Anterior cingulate cortex (tissue), 58 donors: ENCODE results near the gene ZNF469.
"Not testable (repeated sequence)": the region's sequence is repeated elsewhere in the genome, so short reads cannot be mapped to it uniquely, and the experiment has no call there.

Experiments used
- DNase-seq, 58 donors: peaks; one replicate each; lab custom pipeline; 2025; lab: John Stamatoyannopoulos, UW

Gene ZNF469

DNA sequence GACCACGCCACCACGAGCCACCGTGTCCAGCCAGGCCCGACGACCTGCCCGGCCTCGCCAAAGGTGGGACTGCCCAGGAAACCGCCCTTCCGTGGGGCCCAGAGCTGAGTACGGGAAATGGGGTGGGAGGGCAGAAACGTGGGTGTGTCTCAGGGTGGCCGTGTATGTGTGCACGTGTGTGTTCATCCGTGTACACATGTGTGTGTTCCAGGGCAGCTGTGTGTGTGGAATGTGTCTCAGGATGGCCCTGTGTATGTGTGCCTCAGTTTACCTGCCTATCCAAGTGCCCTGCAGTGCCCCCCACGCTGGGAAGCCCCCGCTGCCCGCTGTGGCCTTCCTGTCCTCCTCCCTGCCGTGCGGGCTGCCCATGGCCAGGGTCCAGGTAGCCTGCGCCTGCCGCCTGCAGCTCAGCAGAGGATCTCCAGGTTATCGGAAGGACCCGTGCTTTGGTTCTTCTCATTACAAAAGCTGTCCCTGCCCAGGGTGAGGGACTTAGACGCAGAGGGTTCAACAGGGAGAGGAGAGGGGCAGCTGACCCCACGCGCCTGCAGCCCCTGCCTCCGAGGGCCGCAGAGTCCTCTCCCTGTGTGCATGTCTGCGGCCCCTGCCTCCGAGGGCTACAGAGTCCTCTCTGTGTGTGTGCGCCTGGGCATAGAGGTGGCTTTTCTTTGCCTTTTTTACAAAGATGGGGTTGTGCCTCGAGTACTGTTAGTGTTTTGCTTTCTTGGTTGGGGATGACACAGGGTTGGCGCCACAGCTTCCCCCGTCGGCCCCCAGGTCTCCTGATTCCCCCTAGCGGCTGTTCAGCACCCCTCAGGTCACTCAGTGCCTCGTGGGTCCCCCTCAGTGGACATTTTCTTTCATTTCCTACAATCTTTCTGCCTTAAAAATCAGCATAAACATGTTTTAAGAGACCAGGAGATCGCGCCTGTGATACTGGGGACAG is 23.6 kb downstream of the ZNF469 start:
- no peak for DNase-seq

DNA sequence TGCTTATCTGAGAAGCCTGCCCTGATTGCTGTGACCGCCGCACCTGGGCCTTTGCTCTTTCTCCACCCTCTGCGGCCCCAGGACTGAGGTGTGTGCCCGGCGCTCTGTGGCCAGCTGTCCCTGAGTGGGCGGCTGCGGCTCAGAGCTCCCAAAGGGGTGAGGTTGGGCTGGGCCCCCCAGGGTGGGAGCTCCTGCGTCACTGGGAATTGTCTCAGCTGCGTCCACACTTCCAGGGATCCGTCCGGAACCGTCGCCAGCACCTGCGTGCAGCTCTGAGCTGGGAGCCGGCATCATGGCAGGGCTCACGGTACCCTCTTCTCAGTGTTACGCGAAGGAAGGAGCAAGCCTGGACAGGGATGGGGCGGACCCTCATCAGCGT is 24.3 kb downstream of the ZNF469 start:
- DNase-seq: no peak

DNA sequence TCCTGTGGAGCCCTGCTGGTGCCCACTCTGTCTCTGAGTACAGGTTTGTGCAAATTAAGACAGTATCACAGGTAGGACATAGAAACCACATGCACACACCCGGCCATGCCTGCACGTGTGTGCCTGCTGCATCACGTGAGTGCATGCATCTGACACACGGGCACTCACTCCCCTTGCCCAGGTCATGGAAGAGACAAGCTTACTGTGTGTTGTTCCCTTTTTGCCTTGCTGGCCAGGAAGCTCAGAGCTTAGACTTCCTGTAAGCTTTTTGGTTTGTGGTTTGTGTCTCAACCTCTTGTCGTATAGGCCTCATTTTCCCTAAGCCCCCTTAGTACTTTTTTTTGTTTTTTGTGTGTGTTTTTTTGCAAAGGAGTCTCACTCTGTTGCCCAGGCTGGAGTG is 25.0 kb downstream of the ZNF469 start:
- no peak for DNase-seq

DNA sequence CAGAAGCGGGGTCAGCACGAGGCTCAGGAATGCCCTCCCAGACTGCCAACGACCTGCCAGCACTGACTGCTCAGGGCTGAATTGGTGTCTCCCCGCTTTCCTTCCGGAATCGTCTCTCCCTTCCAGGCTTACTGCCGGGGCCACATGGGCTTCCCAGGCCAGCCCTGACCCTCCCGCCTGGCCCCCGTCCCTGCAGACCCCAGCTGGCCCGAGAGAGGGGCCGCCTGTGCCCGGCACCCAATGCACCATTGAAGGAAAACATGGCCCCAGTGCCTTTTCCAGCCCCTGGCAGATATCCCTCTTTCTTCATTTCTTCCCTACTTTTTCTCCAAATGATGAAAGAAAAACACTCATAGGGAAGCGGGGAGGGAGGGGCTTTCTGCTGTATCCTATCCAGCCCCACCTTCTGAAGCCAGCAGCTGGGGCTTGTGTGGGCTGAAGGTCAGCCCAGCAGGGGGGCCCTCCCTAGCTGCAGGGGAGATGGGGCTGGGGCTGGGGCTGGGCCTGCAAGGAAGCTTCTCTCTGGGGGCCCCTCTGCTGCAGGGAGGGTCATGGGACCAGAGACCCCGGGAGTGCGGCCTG is 25.9 kb downstream of the ZNF469 start:
- no peak for DNase-seq

DNA sequence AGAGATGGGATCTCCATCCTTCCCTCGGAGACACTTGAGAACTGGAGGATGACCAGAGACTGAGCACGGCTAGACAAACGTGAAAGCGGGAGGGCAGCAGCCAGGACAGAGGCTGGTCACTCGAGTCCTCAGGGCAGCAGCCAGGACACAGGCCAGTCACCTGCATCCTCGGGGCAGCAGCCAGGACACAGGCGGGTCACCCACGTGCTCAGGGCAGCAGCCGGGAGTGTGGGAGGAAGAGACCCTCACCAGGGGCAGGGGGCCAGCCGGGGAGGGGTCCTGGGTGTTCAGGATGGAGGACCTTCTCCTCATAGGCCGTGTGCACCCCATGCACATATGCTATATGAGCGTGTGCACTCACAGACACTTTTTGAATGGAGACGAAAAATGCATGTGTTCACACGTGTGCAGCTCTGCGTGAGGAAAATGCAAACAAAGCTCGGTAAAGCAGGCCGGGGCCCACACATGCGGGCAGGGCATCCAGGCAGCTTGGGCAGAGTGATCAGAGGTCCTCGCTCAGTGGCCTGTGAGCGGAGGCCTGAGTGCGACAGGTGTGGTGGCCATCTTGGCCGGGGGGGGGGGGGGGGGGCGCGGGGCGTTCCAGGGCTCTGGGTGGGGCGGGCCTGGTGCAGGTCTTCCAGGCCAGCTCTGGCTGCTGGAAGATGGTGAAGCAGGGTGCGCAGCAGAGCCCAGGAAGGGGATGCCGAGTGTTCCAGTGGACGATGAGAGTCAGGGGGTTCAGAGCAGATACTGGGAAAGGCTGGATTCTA is 26.7 kb downstream of the ZNF469 start:
- no peak for DNase-seq

DNA sequence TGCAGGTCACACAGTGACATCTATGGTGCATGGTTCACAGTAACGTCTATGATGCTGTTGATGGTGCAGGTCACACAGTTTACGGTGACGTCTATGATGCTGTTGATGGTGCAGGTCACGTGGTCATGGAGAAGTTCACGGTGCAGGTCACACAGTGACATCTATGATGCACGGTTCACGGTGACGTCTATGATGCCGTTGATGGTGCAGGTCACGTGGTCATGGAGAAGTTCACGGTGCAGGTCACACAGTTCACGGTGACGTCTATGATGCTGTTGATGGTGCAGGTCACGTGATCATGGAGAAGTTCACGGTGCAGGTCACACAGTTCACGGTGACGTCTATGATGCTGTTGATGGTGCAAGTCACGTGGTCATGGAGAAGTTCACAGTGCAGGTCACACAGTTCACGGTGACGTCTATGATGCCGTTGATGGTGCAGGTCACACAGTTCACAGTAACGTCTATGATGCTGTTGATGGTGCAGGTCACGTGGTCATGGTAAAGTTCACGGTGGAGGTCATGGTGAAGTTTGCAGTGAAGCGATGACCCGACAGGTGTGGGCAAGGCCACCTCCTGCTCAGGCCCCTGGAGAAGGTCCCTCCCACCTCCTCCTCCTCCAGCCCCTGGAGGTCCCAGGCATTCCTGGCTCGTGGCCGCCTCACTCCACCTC is 27.7 kb downstream of the ZNF469 start:
- DNase-seq: not testable (repeated sequence)

DNA sequence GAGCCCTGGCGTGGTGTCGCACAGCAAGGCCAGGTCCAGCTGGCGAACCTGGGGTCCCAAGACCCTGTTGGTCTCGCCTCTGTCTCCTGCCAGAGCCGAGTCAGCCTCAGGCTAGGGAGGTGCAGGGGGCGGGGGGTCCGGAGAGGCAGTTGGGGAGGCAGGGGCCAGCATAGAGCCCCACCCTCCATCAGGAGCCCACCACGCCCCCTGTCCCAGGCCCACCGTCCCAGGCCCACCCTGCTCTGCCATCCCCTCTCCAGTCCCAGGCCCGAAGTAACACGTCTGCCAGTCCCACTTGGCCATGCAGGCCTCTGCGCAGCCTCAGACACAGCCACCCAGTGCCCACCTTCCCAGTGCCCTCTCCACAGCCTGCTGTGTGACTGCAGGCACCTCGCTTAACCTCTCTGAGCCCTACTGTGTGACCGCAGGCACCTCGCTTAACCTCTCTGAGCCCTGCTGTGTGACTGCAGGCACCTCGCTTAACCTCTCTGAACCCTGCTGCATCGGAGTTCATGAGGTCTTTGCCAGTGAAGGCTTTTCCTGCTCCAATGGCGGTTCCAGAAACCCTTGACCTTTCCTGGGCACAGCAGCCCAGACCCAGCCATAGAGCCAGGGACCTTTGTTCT is 29.3 kb downstream of the ZNF469 start:
- no peak for DNase-seq

DNA sequence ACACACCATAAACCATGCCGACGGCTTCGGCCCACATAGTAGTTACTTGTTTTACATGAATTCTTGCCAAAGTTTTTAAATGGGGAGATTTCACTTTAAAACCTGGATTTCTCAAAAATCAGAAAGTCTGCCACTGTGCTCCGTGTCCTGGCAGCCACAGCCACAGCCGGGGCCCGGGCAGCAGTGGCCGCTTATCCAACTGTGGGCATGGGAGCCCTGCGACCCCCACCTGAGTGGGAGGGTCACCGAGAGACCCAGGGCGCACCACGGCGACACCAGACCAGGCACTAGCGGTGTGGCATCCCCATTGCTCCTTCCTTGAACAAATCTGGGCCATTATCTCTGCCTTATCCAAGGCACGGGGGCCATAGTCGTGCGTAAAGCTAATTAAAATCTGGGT is 30.0 kb downstream of the ZNF469 start:
- DNase-seq: no peak

DNA sequence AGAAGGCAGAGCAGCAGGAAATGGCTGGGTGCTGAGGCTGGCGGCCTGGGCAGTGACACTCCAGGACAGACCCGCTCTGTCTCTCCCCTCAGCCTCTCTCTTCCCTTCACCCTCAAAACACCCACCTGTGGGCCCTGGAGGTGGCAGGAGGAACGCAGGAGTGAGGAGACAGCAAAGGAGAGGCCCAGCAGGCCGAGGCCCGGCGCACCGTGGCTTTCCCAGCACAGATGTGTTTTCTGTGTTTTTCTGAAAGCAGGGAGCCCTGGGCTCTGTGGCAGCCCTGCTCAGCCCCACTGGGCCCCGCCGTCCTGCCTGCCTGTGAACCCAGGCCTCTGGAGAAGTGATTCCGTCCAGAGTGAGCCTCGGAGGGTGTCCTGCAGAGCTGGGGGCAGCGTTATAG is 30.5 kb downstream of the ZNF469 start:
- no peak for DNase-seq

DNA sequence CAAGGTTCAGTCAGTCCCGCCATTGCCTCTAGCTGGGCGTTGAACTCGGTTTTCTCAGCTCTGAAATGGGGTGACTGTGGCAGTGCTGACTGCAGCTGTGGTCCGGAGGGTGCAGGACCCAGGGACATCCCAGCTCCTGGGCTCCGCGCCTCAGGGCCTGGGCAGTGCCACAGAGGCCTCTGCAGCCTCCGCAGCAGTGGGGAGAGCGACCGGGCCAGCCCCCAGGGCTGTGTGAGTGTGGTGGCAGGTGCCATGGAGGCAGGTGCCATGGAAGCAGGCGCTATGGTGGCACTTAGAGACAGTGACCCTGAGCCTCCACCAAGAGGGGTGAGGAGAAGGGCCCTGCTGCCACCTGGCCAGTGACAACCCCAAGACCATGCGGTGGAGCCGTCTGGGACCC is 30.9 kb downstream of the ZNF469 start:
- DNase-seq: no peak

DNA sequence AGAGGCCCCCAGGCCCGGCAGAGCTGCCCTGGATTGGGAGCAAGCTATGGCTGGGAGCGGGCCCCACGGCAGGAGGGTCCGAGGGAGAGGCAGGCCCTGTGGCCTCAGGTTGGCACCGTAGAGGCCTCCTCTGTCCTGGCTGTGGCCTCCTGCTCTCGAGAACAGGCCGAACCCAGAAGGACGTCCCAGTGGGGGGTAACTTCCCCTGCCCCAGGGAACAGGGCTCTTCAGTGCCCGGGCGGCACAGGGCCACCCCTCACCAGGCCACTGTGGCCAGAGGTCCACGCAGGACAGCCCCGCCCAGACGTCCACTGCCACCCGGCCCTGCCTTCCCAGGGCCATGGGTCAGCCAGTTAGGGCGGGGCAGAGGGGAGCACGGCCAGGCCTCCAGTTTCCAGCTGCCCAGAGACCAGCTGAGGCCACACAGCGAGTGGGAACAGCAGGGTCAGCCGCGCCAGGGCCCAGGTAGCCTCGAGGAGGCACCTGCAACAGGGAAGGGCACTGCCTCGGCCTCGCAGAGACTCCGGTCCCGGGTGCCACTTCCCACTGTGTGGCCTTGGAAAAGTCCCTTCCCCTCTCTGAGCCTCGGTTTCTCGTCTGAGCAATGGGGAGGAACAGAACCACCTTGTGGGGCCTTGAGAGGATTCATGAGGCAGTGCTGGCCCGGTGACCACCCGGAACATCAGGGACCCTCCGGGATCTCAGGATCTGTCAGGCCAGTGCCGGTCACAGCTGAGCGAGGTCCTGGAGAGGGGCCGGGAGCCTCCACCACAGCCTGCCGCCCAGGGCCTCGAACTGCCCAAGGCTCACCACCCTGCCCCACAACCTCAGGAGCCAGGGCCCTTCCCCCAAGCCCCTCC is 32.0 kb downstream of the ZNF469 start:
- DNase-seq: no peak

DNA sequence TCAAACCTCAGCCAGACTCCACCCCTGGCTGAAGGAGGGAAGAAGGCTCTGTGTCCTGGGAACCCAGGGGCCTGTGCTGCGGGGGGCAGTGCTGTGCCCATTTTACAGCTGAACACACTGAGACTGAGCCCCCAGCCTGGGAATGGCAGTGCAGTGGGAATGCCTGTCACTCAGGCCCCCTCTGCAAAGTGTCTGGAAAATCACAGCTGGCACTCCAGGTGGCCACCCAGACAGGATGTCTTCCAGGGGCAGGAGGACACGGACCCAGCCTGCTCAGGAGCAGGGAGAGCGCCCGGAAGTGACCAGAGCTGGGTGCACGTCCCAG is 32.6 kb downstream of the ZNF469 start:
- no peak for DNase-seq

DNA sequence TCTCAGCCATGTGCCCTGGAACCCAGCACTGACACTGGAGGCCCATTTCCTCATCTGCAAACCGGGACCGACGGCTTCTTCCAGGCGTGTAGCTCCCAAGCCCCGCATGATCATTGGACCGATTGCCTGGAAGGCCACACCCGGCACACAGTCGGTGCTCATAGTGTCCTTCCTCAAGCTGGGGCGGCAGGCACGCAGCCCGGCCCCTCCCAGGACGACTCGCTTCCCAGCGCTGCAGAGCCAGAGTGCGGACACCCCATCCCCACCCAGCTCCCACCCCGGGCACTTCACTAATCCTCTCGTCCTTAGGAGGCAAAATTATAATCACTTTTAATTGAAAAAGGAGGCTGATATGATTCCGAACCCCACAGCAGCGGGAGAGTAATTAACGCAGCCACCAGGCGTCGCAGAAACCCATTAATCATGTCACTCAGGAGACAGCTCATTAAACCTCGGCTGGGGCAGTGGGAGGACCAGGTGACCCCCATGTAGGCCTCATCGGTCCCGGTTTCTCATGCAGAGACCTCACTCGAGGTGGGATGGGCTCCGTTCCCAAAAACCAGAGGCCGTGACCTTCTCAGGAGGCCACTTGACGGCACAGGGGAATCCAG is 33.1 kb downstream of the ZNF469 start:
- no peak for DNase-seq

DNA sequence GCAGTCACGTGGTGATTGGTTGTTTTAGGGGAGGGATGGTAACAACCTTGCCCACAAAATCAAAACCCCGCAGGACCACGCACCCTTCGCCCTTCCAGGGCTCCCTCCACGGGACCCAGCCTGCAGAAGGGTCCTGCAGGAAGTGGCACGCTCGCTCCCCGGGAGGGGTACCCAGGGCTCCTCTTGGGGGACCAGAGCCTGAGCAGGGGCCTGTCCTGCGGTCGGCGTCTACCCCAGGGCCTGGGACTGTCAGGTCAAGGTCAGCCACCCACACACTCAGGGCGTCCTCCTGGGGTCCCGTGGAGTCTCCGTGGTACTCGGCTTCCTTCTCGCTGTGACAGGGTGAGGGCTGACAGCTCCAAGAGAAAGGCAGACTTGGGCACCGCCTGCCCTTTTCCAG is 33.9 kb downstream of the ZNF469 start:
- DNase-seq: no peak

DNA sequence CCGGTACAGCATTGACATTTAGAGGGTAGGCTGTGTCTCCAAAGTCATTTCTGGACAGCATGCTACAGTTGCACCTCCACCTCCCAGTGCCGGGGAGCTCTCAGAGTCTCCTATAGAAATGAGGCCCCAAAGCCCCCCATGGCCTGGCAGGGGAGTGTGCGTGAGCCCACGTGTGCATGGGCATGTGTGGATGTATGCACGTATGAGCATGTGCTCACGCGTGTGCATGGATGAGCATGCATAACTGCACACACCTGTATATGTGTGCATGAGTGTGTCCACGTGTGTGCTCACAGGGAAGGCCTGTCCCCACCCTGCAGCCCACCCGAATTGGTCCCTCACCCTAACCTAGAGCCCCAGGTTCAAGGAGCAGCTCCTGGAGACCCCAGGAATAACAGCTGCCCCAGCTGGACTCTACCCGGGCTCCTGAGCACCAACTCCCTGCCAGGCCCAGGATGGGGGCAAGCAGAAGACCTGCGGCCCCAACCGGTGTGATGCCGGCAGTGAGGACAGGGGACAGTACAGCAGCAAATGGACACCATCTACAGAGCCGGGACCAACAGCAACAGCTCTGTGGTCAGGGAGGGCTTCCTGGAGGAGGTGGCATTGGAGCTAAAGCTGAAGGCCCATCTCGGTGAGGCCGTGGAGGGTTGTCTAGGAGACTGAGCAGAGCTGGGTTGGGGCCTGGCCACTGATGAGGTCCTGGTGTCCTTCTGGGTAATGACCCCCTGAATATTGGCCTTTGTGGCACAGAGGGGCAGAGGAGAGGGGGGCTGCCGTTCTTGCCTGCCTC is 35.1 kb downstream of the ZNF469 start:
- no peak for DNase-seq

DNA sequence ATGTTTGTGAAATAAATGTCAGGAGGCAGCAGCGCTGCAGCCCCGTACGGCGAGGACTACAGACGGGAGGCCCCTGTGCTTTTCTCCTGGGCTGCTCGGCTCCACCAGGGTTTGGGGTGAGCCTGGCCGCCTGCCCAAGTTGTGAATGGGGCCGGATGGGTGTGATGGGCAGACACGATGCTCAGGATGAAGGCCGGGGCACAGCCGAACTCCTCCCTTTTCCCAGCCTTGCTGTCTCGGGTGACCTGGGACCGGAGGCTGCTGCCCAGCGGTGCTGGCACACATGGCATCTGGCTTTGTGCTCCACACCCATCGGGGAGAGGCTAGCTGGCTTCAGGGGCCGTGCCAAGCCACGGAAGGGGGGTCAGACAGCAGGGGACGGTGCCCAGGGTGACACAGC is 36.1 kb downstream of the ZNF469 start:
- no peak for DNase-seq

DNA sequence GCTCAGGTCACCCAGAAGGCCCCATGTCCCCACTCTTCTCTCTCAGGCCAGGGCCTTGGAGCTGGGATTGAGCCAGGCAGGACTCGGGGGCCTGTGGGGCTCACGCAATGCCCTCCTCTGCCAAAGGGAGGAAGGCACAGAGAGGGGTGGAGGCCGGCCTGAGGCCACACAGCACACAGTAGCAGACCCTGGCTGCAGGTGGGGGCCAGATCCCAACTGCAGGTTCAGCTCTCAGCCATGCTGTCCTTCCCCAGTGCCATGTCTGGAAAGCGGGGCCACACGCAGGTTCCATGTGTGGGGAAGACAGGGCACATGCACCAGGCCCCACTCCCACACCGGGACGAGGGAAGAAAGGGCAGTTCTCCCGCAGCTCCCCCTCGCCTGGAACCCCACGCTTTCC is 37.0 kb downstream of the ZNF469 start:
- no peak for DNase-seq

DNA sequence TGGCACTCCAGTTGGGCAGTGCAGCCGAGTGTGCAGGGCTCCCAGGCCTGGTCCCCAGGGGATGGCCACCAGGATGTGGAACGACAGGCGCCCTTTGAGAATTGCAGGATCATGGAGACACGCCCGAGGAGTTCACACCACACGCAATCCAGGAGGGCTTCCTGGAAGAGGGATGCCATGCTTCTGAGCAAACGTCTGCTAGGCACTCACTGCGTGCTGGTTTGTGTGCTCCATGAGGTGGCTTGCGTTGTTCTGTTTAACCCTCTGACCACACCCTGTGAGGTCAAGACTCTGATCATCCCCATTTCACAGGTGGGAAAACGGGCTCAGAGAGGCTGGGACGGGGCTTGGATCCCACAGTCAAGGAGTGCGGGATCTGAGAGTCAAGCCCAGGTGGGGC is 37.7 kb downstream of the ZNF469 start:
- no peak for DNase-seq
